ENCODE measurements around the gene PRKCB. TPM values are rescaled to one million over a fixed set of nuclear protein-coding genes. Genes with fewer than 3 reads are reported as not detected.

PRKCB gene
- total RNA-seq, 1 donor from 2014 or later, result 28.7 TPM

DNA sequence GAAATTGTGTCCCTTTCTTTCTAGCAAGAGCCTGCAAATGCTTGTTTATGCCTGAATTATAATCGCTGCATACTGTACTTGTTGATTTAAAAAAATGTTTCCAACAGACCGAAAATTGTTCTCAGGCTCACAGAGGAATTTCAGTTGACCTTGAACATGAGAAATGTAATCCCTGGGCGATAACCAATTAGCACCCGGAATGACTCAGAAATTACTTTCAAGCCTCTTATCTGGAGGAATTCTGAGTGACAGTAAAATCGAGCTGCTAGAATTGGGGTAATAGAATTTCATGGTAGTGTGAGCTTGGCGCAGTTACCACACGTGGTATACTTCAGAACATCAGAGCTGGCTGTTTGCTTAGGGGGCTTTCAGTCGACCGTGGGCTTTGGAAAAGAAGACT is 281.2 kb downstream of the PRKCB start:
- H3K36me3 Mint-ChIP-seq (ENCODE audit: low read depth, unreplicated experiment), result peaks cover 2% of the 10 kb centered on the region
- H3K9me3 Mint-ChIP-seq (ENCODE audit: unreplicated experiment), result no peaks in the 10 kb centered on the region
- TF ChIP-seq, protein P1, sequence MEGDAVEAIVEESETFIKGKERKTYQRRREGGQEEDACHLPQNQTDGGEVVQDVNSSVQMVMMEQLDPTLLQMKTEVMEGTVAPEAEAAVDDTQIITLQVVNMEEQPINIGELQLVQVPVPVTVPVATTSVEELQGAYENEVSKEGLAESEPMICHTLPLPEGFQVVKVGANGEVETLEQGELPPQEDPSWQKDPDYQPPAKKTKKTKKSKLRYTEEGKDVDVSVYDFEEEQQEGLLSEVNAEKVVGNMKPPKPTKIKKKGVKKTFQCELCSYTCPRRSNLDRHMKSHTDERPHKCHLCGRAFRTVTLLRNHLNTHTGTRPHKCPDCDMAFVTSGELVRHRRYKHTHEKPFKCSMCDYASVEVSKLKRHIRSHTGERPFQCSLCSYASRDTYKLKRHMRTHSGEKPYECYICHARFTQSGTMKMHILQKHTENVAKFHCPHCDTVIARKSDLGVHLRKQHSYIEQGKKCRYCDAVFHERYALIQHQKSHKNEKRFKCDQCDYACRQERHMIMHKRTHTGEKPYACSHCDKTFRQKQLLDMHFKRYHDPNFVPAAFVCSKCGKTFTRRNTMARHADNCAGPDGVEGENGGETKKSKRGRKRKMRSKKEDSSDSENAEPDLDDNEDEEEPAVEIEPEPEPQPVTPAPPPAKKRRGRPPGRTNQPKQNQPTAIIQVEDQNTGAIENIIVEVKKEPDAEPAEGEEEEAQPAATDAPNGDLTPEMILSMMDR (IDR thresholded peaks at IDR 0.05; ENCODE audit: unreplicated experiment), result no peak
- DNase-seq (ENCODE audit: low spot score), result no peak
- no peak overlapping the region for H3K27ac Mint-ChIP-seq (ENCODE audit: unreplicated experiment)
- peaks cover 11% of the 10 kb centered on the region for H3K4me1 Mint-ChIP-seq (ENCODE audit: unreplicated experiment)
- H3K4me3 Mint-ChIP-seq (ENCODE audit: unreplicated experiment), result no peak overlapping the region
- H3K27me3 Mint-ChIP-seq (ENCODE audit: unreplicated experiment), result peaks cover 4% of the 10 kb centered on the region

- Mint-ChIP-seq H3K4me3 (ENCODE audit: unreplicated experiment) (no peak overlapping the region), H3K27ac (ENCODE audit: unreplicated experiment) (no peak overlapping the region), H3K27me3 (ENCODE audit: unreplicated experiment) (peaks cover 4% of the 10 kb centered on the region), H3K36me3 (ENCODE audit: low read depth, unreplicated experiment) (peaks cover 4% of the 10 kb centered on the region), H3K4me1 (ENCODE audit: unreplicated experiment) (peaks cover 12% of the 10 kb centered on the region), H3K9me3 (ENCODE audit: unreplicated experiment) (no peaks in the 10 kb centered on the region)
- DNase-seq (ENCODE audit: low spot score), result no peak
- TF ChIP-seq, protein P1 (IDR thresholded peaks at IDR 0.05; ENCODE audit: unreplicated experiment), result no peak
Observed at GRCh38 chr16:24117680-24118079, 281.9 kb downstream of the PRKCB start.

DNA sequence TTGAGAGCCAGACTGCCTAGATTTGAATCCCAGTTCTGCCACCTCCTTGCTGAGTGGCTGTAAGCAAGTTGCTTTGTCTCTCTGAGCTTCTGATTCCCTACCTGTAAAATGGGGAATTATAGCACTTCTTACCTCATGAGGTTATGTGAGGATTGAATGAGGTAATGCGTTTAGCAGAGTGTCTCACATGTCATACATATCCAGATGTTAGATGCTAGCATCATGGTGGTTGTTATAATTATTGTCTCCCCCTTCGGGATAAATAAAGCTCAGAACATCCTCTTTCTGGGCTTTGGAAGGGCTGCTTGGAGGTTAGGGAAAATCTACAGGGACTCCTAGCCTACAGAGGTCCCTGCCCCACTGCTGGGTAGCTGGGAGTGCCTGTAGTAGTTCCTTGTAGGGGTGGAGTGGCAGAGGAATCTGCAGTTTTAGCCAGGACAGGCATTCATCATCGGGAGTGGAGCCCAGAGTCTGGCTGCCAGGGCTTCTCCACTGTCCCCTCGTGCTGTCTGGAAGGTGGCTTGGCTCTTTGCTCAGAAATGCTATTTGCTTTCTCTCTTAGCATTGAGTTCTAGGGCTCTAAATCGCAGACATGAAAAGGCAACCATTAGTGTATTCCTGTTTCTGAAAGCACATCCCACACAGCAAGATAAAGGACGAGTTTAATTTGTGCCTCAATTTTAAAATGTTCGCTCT is 282.5 kb downstream of the PRKCB start:
- Mint-ChIP-seq H3K27me3 (ENCODE audit: unreplicated experiment) (peaks cover 7% of the 10 kb centered on the region), H3K36me3 (ENCODE audit: low read depth, unreplicated experiment) (peaks cover 8% of the 10 kb centered on the region), H3K4me1 (ENCODE audit: unreplicated experiment) (peaks cover 16% of the 10 kb centered on the region), H3K9me3 (ENCODE audit: unreplicated experiment) (no peaks in the 10 kb centered on the region), H3K27ac (ENCODE audit: unreplicated experiment) (no peak overlapping the region), H3K4me3 (ENCODE audit: unreplicated experiment) (no peak overlapping the region)
- TF ChIP-seq, protein P1 (IDR thresholded peaks at IDR 0.05; ENCODE audit: unreplicated experiment), result no peak
- no peak for DNase-seq (ENCODE audit: low spot score)

DNA sequence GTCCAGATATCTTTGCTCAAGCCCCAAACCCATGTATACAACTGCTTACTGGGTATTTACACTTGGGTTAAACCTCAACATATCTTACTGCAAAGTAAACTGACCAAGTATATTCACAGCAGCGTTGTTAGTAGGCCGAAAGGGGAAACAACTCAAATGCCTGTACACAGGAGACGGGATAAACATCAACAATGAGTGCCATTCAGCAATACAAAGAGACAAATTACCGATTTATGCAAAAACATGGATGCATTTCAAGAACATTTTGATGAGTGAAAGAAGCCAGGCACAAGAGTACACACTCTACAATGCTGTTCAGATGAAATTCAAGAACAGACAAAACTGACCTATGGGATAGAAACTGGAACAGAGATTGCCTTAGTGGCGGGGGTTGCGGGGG is 284.0 kb downstream of the PRKCB start:
- Mint-ChIP-seq H3K9me3 (ENCODE audit: unreplicated experiment) (no peaks in the 10 kb centered on the region), H3K36me3 (ENCODE audit: low read depth, unreplicated experiment) (peaks cover 8% of the 10 kb centered on the region), H3K27ac (ENCODE audit: unreplicated experiment) (no peak overlapping the region), H3K4me1 (ENCODE audit: unreplicated experiment) (peaks cover 31% of the 10 kb centered on the region), H3K27me3 (ENCODE audit: unreplicated experiment) (peaks cover 8% of the 10 kb centered on the region), H3K4me3 (ENCODE audit: unreplicated experiment) (no peak overlapping the region)
- no peak for DNase-seq (ENCODE audit: low spot score)
- TF ChIP-seq, protein P1 (IDR thresholded peaks at IDR 0.05; ENCODE audit: unreplicated experiment), result no peak

- Mint-ChIP-seq H3K9me3 (ENCODE audit: unreplicated experiment) (no peaks in the 10 kb centered on the region), H3K36me3 (ENCODE audit: low read depth, unreplicated experiment) (peaks cover 8% of the 10 kb centered on the region), H3K4me3 (ENCODE audit: unreplicated experiment) (no peak overlapping the region), H3K27me3 (ENCODE audit: unreplicated experiment) (peaks cover 6% of the 10 kb centered on the region), H3K4me1 (ENCODE audit: unreplicated experiment) (peaks cover 49% of the 10 kb centered on the region), H3K27ac (ENCODE audit: unreplicated experiment) (no peak overlapping the region)
- DNase-seq (ENCODE audit: low spot score), result no peak
- TF ChIP-seq, protein P1 (IDR thresholded peaks at IDR 0.05; ENCODE audit: unreplicated experiment), result no peak
Observed at GRCh38 chr16:24123275-24123674, 287.5 kb downstream of the PRKCB start.
